Adrenal gland (tissue), 5 donors: Measurements from ENCODE around the gene SMIM44.

Experiments
- CTCF ChIP-seq, 6 experiments: fragments of 450-650 bp in 4 of 6; fragments of 200-600 bp in 2 of 6; sonication (generic) in 1 of 6; IDR thresholded peaks; 1 replicate in 5 of 6; 2 replicates in 1 of 6; pipeline versions ENCODE4 v1.5.1 to v1.8.0; 2016 to 2021; ENCODE audit warnings: antibody characterized with exemption in 6 of 6, mild to moderate bottlenecking in 2 of 6, moderate library complexity in 1 of 6
- POLR2A ChIP-seq, 2 donors: fragments of 450-650 bp; IDR thresholded peaks; one replicate each; pipeline ENCODE4 v1.6.1; 2017; ENCODE audit warnings: antibody characterized with exemption in 2 of 2, mild to moderate bottlenecking in 2 of 2, moderate library complexity in 1 of 2
- donor health status: DM: no; HTN: no; CAD: no.

- no peak for TF ChIP-seq CTCF (IDR thresholded peaks at IDR 0.05)
- TF ChIP-seq POLR2A (IDR thresholded peaks at IDR 0.05) = no peak
These were observed 34.4 kb upstream of the SMIM44 start for GRCh38 chr19:3517638-3518037.
